ENCODE measurements around the gene TRRAP. TPM values are rescaled to one million over a fixed set of nuclear protein-coding genes. Genes with fewer than 3 reads are reported as not detected.
A peak's percentile ranks its signal among the peaks of the same experiment; 100 is the strongest.

TRRAP gene
- total RNA-seq, 6 donors from 2014 or later: 29.1 to 53.4 (median 37.5) TPM

DNA sequence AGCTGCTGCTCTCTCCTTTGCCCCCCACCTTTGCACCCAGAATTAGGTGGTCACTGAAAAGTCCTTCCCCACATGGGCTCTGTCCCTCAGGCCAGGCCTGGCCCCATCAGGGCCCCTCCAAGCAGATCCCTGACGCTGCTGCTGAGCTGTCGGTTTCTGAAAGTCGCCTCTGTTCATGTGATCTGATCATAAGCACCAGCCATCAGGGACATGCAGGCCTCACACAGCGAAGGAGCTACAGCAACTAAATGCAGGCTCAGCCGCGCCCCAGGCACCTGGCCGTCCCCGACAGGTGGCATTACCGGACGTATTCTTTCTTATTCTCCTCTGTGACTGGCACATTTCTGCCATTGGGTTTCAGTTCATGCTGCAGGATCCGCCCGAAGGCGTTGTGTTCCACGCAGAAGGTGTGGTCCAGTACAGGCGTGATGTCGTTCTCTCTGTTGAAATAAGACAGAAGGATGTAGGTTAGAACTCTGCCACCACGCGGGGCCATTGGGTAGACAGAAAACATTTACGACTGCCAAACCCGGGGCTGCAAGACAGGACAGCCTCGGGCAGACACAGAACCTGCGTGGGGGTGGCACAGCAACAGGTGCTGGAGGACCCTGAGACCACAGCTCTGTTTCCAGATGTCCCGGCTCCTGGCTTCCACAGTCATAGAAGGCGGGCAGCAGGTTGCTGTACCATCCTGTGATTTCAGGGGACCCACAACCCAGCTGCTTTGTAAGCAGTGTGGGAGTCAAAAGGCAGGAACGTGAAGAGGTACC, 159.9 kb downstream of the TRRAP start:
- 92 to 96% methylated on average over 24 to 25 of the region's 25 CpGs for WGBS, 2 donors
- Histone ChIP-seq H3K4me1 (peaks cover 0 to 9% (median 3%) of the 10 kb centered on the region in 4 donors), H3K27ac (no peak overlapping the region), H3K9me3 (no peaks in the 10 kb centered on the region), H3K36me3 (peaks cover 42 to 99% (median 91%) of the 10 kb centered on the region in 4 donors), H3K27me3 (no peaks in the 10 kb centered on the region), H3K4me3 (no peak overlapping the region)
- ATAC-seq (ENCODE audit: low FRiP score in 2 of 2) (no peak), DNase-seq (peak in 1 of 2 donors; percentile 66)
- TF ChIP-seq EP300 (IDR thresholded peaks at IDR 0.05) (no peak), POLR2A (IDR thresholded peaks at IDR 0.05) (no peak), POLR2AphosphoS5 (IDR thresholded peaks at IDR 0.05) (no peak)
- TF ChIP-seq, protein P1, sequence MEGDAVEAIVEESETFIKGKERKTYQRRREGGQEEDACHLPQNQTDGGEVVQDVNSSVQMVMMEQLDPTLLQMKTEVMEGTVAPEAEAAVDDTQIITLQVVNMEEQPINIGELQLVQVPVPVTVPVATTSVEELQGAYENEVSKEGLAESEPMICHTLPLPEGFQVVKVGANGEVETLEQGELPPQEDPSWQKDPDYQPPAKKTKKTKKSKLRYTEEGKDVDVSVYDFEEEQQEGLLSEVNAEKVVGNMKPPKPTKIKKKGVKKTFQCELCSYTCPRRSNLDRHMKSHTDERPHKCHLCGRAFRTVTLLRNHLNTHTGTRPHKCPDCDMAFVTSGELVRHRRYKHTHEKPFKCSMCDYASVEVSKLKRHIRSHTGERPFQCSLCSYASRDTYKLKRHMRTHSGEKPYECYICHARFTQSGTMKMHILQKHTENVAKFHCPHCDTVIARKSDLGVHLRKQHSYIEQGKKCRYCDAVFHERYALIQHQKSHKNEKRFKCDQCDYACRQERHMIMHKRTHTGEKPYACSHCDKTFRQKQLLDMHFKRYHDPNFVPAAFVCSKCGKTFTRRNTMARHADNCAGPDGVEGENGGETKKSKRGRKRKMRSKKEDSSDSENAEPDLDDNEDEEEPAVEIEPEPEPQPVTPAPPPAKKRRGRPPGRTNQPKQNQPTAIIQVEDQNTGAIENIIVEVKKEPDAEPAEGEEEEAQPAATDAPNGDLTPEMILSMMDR (IDR thresholded peaks at IDR 0.05): no peak

GRCh38 chr7:99039384-99039891, 161.1 kb downstream of the TRRAP start:
- peaks cover 39 to 99% (median 89%) of the 10 kb centered on the region in 4 donors for H3K36me3 ChIP-seq
- no peaks in the 10 kb centered on the region for H3K27me3 ChIP-seq
- TF ChIP-seq POLR2A (IDR thresholded peaks at IDR 0.05) (no peak), POLR2AphosphoS5 (IDR thresholded peaks at IDR 0.05) (no peak), EP300 (IDR thresholded peaks at IDR 0.05) (no peak)
- TF ChIP-seq, protein P1 (IDR thresholded peaks at IDR 0.05): no peak
- ATAC-seq (ENCODE audit: low FRiP score in 2 of 2) (no peak), DNase-seq (no peak)
- no peaks in the 10 kb centered on the region for H3K9me3 ChIP-seq
- H3K4me1 ChIP-seq: peaks cover 0 to 13% (median 6%) of the 10 kb centered on the region in 4 donors
- WGBS, 2 donors: 92 to 93% methylated on average over 7 to 8 of the region's 8 CpGs
- no peak overlapping the region for H3K27ac ChIP-seq
- H3K4me3 ChIP-seq: no peak overlapping the region

GRCh38 chr7:99040104-99040958, 162.0 kb downstream of the TRRAP start:
- peaks cover 0 to 13% (median 6%) of the 10 kb centered on the region in 4 donors for H3K4me1 ChIP-seq
- ATAC-seq (ENCODE audit: low FRiP score in 2 of 2): peak; percentile 87
- TF ChIP-seq POLR2AphosphoS5 (IDR thresholded peaks at IDR 0.05): peak in 1 of 2 donors; percentile 35
- TF ChIP-seq EP300 (IDR thresholded peaks at IDR 0.05): no peak
- TF ChIP-seq, protein P1 (IDR thresholded peaks at IDR 0.05): peak; percentile 63 to 82 (median 72)
- peak overlapping the region in 2 of 4 donors; percentile 30 to 67 for H3K27ac ChIP-seq
- 78 to 80% methylated on average over 31 of the region's 31 CpGs for WGBS, 2 donors
- H3K9me3 ChIP-seq: no peaks in the 10 kb centered on the region
- no peaks in the 10 kb centered on the region for H3K27me3 ChIP-seq
- H3K36me3 ChIP-seq: peaks cover 36 to 99% (median 87%) of the 10 kb centered on the region in 4 donors
- DNase-seq: peak; percentile 72 to 81
- H3K4me3 ChIP-seq: no peak overlapping the region

GRCh38 chr7:99041526-99041925, 163.2 kb downstream of the TRRAP start:
- no peaks in the 10 kb centered on the region for H3K9me3 ChIP-seq
- no peak for DNase-seq
- H3K27ac ChIP-seq: peak overlapping the region in 1 of 4 donors; percentile 3
- H3K4me1 ChIP-seq: peaks cover 0 to 13% (median 6%) of the 10 kb centered on the region in 4 donors
- TF ChIP-seq EP300 (IDR thresholded peaks at IDR 0.05): no peak
- no peak for TF ChIP-seq POLR2A (IDR thresholded peaks at IDR 0.05)
- TF ChIP-seq, protein P1 (IDR thresholded peaks at IDR 0.05): no peak
- TF ChIP-seq POLR2AphosphoS5 (IDR thresholded peaks at IDR 0.05): no peak
- H3K4me3 ChIP-seq: no peak overlapping the region
- ATAC-seq (ENCODE audit: low FRiP score in 2 of 2): no peak
- H3K36me3 ChIP-seq: peaks cover 34 to 97% (median 87%) of the 10 kb centered on the region in 4 donors
- WGBS, 2 donors: 70 to 79% methylated on average over 10 to 11 of the region's 11 CpGs
- no peaks in the 10 kb centered on the region for H3K27me3 ChIP-seq

Measured in upper lobe of left lung (tissue), 6 donors.